Suppressor macrophage treated with lipopolysaccharide for 1 hour (primary cell): ENCODE data around the gene LSP1.

Experiments
- DNase-seq, 3 donors: peaks; one replicate each; pipeline ENCODE4 v3.0.0-alpha.2; 2020 to 2022

The LSP1 gene

GRCh38 chr11:1890856-1891830 is 38.3 kb downstream of the LSP1 start:
- DNase-seq: peak in 2 of 3 donors; percentile 22 to 45

DNA sequence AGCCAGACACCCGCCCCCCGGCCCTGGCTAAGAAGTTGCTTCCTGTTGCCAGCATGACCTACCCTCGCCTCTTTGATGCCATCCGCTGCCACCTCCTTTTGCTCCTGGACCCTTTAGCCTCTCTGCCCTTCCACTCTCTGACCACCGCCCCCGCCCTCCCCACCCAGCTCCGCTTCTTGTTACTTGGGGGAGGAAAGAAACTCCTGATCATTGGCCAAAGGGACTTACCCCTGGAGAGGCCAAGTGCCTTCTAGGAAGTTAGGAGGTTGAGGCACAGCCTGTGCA is 38.9 kb downstream of the LSP1 start, which contains the start of gene PRR33:
TSS of gene PRR33 (minus strand) at position 65 of the 285 bp plus-strand sequence. CDS start 1,311 bp downstream, outside the sequence.
- DNase-seq: no peak

DNA sequence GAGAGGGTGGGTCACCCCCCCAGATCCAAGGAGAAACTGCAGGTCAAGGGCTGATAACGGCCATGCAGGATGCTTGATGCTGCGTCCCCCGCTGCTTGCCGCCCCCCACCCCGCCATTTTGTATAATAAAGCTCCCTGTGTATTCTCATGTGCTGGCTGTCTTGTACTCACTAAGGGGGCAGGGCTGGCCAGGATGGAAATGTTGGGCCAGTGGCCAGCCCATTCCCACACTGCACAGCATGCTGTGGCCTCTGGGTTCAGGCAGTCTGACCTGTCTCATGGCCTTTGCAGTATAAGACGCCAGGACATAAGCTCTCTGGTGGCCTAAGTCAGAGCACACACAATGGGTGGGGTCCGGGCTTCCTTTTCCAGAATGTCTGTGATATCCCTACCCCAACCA is 39.2 kb downstream of the LSP1 start:
- DNase-seq: no peak

DNA sequence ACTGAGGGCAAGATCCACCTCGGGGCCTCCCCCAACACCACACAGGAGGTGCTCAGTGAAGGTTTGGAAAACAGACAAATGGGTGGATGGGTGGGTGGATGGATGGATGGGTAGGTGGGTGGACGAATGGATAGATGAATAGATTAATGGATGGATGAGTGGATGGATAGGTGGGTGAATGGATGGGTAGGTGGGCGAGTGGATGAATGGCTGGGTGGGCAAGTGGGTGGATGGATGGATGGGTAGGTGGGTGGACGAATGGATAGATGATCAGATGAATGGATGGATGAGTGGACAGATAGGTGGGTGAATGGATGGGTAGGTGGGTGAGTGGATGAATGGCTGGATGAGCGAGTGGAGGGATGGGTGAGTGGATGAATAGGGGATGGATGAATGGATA is 39.7 kb downstream of the LSP1 start:
- no peak for DNase-seq

DNA sequence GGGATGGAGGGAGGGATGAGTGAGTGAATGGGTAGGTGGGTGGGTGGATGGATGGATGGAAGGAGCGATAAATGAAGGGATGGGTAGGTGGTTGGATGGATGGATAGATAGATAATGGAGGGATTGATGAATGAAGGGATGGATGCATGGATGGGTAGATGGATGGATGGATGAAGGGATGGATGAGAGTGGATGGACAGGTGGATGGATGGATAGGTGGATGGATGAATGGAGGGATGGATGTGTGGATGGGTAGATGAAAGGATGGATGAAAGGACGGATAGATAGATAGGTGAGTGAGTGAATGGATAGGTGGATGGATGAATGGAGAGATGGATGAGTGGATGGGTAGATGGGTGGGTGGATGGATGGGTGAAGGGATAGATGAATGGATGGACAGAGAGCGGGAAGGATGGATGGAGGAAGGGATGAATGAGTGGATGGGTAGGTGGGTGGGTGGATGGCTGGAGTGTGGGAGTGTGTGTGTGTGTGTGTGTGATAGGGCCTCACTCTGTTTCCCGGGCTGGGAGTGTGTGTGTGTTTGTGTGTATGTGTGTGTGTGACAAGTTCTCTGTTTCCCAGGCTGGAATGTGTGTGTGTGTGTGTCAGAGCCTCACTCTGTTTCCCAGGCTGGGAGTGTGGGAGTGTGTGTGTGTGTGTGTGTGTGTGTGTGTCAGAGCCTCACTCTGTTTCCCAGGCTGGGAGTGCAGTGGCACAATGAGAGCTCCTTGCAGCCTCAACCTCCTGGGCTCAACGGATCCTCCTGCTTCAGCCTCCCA is 40.9 kb downstream of the LSP1 start:
- DNase-seq: no peak

GRCh38 chr11:1894759-1895158 is 41.9 kb downstream of the LSP1 start:
- no peak for DNase-seq

DNA sequence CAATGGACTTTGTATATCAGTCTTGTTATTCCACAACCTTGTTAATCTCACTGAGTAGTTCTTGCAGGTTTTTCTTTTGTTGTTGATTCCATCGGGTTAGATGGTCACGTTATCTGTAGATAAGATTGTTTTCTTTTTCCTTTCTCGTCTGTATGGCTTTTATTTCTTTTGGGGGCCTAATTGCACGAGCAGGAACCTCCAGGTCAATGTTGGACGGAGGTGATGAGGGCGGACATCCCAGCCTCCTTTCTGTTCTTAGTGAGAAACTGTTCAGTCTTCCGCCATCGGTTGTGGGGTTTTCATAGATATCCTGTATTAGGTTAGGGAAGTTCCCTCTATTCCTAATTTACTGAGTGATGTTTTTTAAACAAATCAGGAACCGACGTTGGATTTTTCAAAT is 43.6 kb downstream of the LSP1 start:
- DNase-seq: peak; percentile 40 to 44 (median 43)

DNA sequence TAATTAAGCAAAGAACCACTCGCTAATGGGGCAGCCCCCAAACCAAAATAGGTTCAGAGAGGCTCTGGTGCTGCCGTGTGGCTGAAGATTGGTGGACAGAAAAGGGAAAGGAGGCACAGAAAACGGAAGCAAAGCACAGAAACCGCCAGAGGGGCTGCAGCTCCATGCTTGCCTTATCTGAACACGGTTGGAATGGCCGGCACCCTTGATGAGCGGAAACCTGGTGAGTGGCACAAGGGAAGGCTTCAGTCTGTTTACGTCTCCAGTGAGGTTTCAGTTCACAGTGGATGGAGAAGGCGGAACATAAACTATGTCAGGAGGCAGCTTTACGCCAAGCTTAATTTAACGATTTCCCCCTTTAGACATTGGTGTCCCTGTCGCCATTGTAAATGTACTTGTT is 44.0 kb downstream of the LSP1 start:
- peak in 2 of 3 donors; percentile 25 to 40 for DNase-seq

GRCh38 chr11:1899090-1899489 is 46.2 kb downstream of the LSP1 start:
- DNase-seq: no peak

- DNase-seq: no peak
Observed at GRCh38 chr11:1899686-1900085, 46.8 kb downstream of the LSP1 start.

DNA sequence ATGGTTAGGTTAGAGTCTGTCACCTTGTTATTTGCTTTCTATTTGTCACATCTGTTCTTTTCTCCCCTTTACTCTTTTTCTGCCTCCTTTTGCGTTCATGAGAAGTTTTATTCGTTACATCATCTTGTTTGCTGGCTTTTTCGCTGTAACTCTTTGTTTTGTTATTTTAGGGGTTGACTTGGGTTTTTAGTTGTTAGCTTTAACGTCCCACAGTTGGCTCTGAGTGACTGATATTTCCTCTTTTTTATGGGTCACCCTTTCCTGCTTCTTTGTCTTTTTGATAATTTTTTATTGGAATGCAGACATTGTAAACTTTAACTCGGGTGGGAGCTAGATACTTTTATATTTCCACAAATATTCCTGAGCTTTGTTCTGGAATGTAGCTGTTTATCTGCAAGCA is 53.3 kb downstream of the LSP1 start:
- peak in 1 of 3 donors; percentile 38 for DNase-seq

DNA sequence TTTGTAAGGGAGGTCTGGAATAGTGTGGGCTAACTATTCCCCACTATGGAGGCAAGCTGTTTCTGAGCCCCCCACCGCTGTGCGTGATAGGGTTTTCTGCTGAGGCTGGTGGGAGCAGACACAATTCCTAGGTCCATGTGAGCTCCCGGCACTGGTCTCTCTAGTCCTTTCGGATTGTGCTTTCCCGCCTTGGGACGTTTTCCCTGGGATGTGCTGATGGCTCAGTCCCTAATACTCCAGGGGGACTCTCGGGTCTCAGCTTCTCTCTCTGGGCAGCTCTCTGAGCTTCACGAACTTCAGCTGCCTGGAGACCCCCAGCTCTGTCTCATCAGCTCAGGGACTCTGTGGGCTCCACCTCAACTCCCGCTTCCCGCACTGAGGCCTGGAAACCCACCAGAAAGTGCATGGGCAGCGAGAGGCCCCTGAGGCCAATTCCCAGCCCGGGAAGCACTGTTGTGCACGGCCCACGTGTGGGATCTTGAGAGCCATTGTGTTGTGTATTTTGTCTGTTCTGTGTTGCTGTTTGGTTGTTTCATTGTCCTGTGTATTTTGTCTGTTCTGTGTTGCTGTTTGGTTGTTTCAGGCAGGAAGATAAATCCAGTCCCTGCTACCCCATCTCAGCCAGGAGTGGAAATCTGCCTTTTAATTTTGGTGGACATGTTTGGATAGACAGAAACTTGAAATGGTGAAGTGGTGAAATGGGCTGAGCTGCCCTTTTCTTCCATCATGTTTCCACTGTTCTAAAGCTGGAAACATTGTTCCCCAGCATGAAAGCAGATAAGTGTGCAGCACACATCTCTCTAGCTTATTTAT is 53.9 kb downstream of the LSP1 start:
- no peak for DNase-seq

DNA sequence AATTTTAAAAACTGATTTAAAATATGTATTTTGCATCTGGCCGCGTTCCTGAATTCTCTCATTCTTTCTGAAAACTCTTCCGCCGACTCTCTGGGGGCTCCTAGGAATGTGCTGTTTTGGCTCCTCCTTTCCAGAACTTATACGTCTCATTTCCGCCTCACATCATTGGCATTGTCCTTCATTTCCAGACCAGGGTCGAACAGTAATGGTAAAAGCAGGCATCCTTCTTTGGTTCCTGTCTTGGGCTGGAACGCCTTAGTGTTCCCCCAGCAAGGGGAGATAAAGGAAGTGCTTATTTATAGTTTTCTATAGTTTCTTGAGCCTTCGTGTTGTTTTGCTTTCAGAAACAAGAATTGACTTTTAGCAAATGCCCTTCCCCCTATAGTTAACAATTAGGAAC is 55.7 kb downstream of the LSP1 start:
- DNase-seq: no peak

GRCh38 chr11:1909524-1909923 is 56.6 kb downstream of the LSP1 start:
- no peak for DNase-seq

- peak; percentile 31 to 70 (median 68) for DNase-seq
Observed at GRCh38 chr11:1912289-1912878, 59.5 kb downstream of the LSP1 start.

GRCh38 chr11:1913271-1914060 is 60.6 kb downstream of the LSP1 start:
- DNase-seq: no peak

DNA sequence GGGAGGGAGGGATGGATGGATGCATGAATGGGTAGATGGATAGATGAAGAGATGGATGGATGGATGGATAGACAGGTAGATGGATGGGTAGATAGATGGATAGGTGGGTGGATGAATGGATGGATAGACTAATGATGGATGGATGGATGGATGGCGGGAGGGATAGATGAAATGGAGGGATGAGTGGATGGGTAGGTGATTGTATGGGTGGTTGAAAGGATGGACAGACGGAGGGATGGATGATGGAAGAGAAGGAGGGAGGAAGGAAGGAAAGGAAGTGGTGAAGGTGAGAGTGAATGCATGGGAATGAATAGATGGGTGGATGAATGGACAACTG is 62.9 kb downstream of the LSP1 start:
- no peak for DNase-seq

DNA sequence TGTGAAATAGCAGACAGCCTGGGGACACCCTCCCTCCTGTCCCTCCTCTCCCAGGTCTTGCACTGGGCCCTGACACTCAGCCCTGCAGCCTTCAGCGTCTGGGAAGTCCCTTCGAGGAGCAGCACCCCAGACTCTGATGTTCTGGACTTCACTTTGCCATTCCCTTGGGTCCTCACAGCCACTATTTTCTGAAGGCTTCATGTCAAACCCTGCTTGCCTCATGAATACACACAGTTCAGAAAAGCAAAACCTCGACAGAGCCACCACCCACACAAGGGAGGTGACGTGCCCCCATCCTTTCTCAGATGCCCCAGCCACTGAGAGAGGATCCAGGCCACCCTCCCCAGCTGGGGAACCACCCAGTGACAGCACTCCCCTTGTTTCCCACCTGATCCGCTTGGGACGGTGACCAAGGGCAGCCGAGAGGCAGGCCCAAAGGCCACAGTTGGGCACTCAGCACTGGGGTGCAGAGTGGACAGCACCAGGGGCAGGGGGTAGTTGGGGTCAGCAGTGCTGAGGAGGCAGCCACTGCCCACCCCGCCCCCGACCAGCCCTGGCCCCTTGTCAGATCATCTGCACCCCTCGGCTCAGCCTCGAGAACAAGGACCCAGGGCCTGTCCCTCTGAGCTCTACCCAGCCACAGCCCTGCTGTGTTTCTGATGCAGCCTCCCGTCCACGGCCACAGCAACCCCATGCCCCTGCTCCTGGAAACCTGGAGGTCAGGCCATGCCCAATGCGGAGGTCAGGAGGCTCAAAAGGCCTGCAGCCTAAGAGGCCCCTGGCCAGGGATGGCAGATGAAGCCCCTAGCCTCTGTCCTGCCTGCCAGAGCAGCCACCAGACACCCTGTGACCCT is 63.5 kb downstream of the LSP1 start:
- peak in 1 of 3 donors; percentile 29 for DNase-seq

- no peak for DNase-seq
Observed at GRCh38 chr11:1916986-1917522, 64.2 kb downstream of the LSP1 start.
